A673 (cell line): Measurements from ENCODE around the gene OPRL1. TPM values are rescaled to one million over a fixed set of nuclear protein-coding genes. Genes with fewer than 3 reads are reported as not detected.

Experiments
- BruUV-seq: library from RNA; stranded (reverse); fragments of 400-500 nt; replicated peaks from 2 replicates; lab custom pipeline; 2021; lab: Mats Ljungman, UMichigan
- CTCF ChIA-PET: fragments of 300-600 bp; sonication (Branson Sonifier 250); formaldehyde crosslinking; loops from one replicate; lab custom pipeline; 2022; ENCODE audit warnings: antibody characterized with exemption; lab: Charles Lee
- POLR2A ChIA-PET: fragments of 300-600 bp; sonication (Branson Sonifier 250); formaldehyde crosslinking; loops from one replicate; lab custom pipeline; 2022; ENCODE audit warnings: antibody characterized with exemption; ENCODE audit not compliant: low non-redundant PET; lab: Charles Lee
- DNase-seq: peaks from one replicate; pipeline ENCODE4 v3.0.0-alpha.2; 2015; ENCODE audit warnings: low spot score
- H3K27ac ChIP-seq: fragments of 200-600 bp; sonication (generic); 2 replicates; pipeline ENCODE4 v1.5.1; 2016; ENCODE audit warnings: mixed run types, low read depth, mild to moderate bottlenecking, mixed read lengths, antibody characterized with exemption, low read length; ENCODE audit not compliant: poor library complexity, severe bottlenecking
- H3K27me3 ChIP-seq: fragments of 200-600 bp; sonication (generic); replicated peaks from 2 replicates; pipeline ENCODE4 v1.6.1; 2017; ENCODE audit warnings: mixed run types, low read depth, mild to moderate bottlenecking, mixed read lengths, antibody characterized with exemption, low read length; ENCODE audit not compliant: insufficient read depth, poor library complexity
- H3K36me3 ChIP-seq: fragments of 200-600 bp; sonication (generic); 2 replicates; pipeline ENCODE4 v1.6.1; 2016; ENCODE audit warnings: mixed run types, mild to moderate bottlenecking, mixed read lengths, antibody characterized with exemption, low read length; ENCODE audit not compliant: insufficient read depth, poor library complexity, severe bottlenecking
- H3K4me1 ChIP-seq: fragments of 200-600 bp; sonication (generic); 2 replicates; pipeline ENCODE4 v1.6.1; 2017; ENCODE audit warnings: mixed run types, mild to moderate bottlenecking, mixed read lengths, antibody characterized with exemption, low read length; ENCODE audit not compliant: insufficient read depth, poor library complexity, severe bottlenecking
- H3K4me3 ChIP-seq: fragments of 200-600 bp; sonication (generic); 2 replicates; pipeline ENCODE4 v1.5.1; 2016; ENCODE audit warnings: low read depth, mixed run types, mild to moderate bottlenecking, mixed read lengths, low read length; ENCODE audit not compliant: poor library complexity, severe bottlenecking
- H3K9me3 ChIP-seq: fragments of 200-600 bp; sonication (generic); 2 replicates; pipeline ENCODE4 v1.6.1; 2016; ENCODE audit warnings: mixed run types, low read depth, mild to moderate bottlenecking, mixed read lengths, antibody characterized with exemption, low read length; ENCODE audit not compliant: poor library complexity, severe bottlenecking
- CTCF ChIP-seq: fragments of 300-800, 200-600 bp; sonication (generic); conservative IDR thresholded peaks from 2 replicates; pipeline ENCODE4 v1.5.1; 2017; ENCODE audit warnings: low read depth, mild to moderate bottlenecking, antibody characterized with exemption, low read length, moderate library complexity, mixed read lengths
- EZH2 ChIP-seq: fragments of 200-600 bp; sonication (generic); IDR thresholded peaks from 2 replicates; pipeline ENCODE4 v1.6.1; 2017; ENCODE audit warnings: borderline replicate concordance, low read depth, mild to moderate bottlenecking, mixed read lengths, antibody characterized with exemption, low read length; ENCODE audit not compliant: poor library complexity, severe bottlenecking
- intact Hi-C: fragments of 100-400 bp; cut with micrococcal nuclease; formaldehyde crosslinking; loops from one replicate; pipeline ENCODE4 v1.10.0; 2022; ENCODE audit not compliant: unreplicated experiment
- total RNA-seq: library from RNA; stranded (reverse); gene quantifications from 2 replicates; pipeline ENCODE4 v1.2.3, GENCODE V29; 2021

Gene OPRL1
- total RNA-seq, 1 experiment from 2014 or later: 0.32 TPM

DNA sequence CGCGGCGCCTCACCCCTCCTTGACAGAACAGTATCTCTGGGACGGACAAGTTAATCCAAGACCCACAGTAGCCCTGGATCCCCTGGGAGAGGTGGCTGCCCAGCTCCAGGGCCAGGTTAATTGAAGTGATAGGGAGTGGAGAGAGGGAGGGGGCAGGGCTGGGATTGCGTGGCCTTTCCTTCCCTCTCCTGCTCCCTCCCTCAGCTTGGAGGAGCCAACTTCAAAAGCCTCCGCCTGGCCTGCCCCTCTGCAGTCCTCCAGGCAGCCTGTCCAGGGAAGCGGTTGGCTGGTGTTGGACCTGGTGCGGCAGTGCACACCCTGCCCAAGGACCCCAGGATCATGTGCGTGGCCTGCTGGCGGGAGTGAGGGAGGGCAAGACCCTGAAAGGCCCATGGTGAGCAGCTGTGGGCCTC lies 43.9 kb upstream of the OPRL1 start, which contains the start of gene C20orf204:
TSS of gene C20orf204 (plus strand) at position 250 of the 413 bp plus-strand sequence. CDS start at position 392, 142 bp downstream.
- intact Hi-C loops: no loop called here
- H3K27me3 ChIP-seq: peaks cover 35% of the 10 kb centered on the region
- BruUV-seq: no TSS peak
- ChIA-PET CTCF (no interaction called here), POLR2A (no interaction called here)
- no peaks in the 10 kb centered on the region for H3K36me3 ChIP-seq
- H3K27ac ChIP-seq: no peak within 1 kb of the TSS
- no peak within 1 kb of the TSS for H3K4me3 ChIP-seq
- H3K4me1 ChIP-seq: peaks cover 8% of the 10 kb centered on the region
- DNase-seq: no peak
- no peaks in the 10 kb centered on the region for H3K9me3 ChIP-seq
- TF ChIP-seq EZH2 (no peak), CTCF (no peak)

DNA sequence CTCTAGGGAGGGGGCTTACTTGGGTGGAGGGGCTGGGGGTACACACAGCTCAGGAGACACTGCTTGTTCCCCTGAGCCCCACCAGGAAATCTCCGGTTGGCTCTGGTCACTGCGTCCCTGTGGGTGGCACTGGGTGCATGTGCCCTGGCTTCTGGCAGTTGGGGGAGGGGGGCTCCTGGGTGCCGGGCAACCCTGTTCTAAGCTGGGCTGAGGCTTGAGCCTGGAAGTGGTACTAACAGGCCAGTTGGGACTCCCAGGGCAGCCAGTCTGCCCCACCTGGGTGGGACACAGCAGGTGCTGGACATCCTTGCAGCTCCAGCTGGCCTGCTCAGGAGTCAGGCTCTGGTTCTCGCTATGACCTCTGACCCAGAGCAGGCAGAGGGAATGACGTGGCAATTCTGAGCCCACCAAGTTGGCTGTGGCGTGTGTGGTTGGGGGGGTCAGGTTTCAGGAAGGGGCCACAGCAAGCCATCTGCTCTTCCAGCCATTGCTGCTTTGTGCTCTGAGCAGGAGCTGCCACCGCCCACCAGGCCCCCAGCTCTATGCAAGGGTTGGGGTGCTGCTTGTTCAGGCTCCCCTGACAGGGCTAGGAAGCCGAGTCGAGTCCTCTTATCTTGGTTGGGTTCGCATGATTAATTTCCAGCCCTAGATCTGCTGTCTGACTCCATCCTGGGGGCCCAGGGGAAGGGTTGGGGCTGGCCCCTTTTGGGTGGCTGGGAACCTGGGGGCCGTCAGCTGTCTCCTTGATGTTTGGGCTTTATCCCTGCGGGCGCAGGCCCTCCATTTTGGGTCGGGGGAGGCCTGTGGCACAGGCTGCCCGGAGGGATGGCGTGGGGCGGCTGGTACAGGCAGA lies 43.3 kb upstream of the OPRL1 start:
- DNase-seq: no peak
- peaks cover 41% of the 10 kb centered on the region for H3K27me3 ChIP-seq
- H3K36me3 ChIP-seq: no peaks in the 10 kb centered on the region
- no TSS peak for BruUV-seq
- TF ChIP-seq CTCF: no peak
- no peak for TF ChIP-seq EZH2
- peaks cover 8% of the 10 kb centered on the region for H3K4me1 ChIP-seq
- ChIA-PET POLR2A (no interaction called here), CTCF (no interaction called here)
- no peaks in the 10 kb centered on the region for H3K9me3 ChIP-seq
- no peak overlapping the region for H3K27ac ChIP-seq
- no peak overlapping the region for H3K4me3 ChIP-seq
- intact Hi-C loops: no loop called here

- DNase-seq: no peak
- Histone ChIP-seq H3K4me3 (no peak overlapping the region), H3K36me3 (no peaks in the 10 kb centered on the region), H3K4me1 (peaks cover 14% of the 10 kb centered on the region), H3K27ac (no peak overlapping the region), H3K9me3 (no peaks in the 10 kb centered on the region), H3K27me3 (peaks cover 46% of the 10 kb centered on the region)
- ChIA-PET POLR2A (no interaction called here), CTCF (no interaction called here)
- no TSS peak for BruUV-seq
- intact Hi-C loops: no loop called here
- no peak for TF ChIP-seq CTCF
- no peak for TF ChIP-seq EZH2
Measured at GRCh38 chr20:64037199-64037497, 42.7 kb upstream of the OPRL1 start.
